Measurements from ENCODE around the gene MT1HL1. TPM values are rescaled to one million over a fixed set of nuclear protein-coding genes. Genes with fewer than 3 reads are reported as not detected.

The MT1HL1 gene
- total RNA-seq, 2 experiments from 2014 or later: not detected

DNA sequence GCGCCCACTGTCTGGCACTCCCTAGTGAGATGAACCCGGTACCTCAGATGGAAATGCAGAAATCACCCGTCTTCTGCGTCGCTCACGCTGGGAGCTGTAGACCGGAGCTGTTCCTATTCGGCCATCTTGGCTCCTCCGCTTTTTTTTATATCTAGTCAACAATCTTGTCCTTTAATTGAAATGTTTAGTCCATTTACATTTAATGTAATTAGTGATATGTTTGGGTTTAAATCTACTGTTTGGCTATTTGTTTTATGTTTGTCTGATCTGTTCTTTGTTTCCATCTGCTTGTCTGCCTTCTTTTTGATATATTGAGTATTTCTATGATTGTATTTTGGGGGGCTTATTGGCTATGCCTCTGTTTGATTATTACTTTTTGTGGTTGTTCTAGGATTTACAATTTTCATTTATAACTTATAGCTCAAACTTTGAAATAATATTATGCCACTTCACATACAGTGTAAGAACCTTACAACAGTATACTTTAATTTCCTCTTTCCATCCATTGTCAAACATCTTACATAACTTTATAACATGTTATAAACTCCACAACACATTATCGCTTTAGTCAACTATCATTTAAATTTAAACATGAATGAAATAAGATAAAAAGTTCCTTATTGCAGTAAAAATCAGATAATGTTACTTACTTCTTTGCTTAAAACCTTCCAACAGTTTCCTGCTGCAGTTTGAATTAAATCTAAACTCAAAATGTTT lies 21.3 kb upstream of the MT1HL1 start:
- CTCF ChIA-PET: no interaction called here
- POLR2A ChIA-PET: no interaction called here

DNA sequence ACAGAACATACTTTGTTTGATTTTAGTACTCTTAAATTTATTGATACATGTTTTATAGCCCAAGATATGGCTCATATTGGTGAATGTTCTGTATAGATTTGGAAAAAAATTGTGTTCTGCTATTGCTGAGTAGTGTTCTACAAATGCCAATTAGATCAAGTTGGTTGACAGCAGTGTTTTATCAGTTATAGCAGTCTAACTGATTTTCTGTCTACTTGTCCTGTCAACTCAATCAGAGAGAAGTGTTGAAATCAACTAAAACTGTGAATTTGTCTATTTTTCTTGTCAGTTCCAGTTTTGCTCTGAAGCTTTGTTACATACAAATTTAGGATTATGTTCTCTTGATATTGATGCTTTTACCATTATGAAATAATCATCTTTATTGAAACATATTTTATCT lies 14.7 kb upstream of the MT1HL1 start:
- ChIA-PET CTCF (no interaction called here), POLR2A (no interaction called here)

DNA sequence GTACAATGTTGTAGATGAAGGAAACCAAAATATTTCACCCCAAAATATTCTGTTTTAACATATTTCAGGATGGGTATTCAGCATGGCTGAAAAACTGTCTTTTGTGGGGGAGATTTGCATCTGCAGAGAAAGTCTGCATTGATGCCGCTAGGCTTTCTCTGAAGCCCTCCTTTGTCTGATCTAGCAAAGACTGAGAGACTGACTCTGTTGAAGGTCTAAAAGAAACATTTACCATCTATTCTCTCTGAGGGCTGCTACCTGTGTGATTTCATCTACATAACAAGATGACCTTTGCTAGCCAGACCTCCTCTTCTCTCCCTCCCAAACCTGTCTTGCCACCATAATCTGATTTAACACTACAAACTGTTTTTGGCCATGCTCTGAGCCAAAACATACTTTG lies 12.4 kb upstream of the MT1HL1 start:
- ChIA-PET CTCF (no interaction called here), POLR2A (no interaction called here)

DNA sequence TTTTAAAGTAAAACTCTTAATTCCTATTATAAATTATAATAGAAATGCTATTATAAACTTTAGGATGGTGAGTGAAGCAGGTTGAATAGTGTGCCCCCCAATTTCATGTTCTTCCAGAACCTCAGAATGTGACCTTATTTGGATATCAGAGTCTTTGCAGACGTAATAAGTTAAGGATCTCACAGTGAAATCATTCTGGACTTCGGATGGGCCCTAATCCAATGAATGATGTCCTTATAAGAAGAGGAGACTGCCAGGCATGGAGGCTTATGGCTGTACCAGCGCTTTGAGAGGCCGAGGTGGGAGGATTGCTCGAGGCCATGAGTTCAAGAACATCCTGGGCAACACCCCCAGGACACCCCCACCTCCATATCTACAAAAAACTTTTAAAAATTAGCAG lies 9.4 kb upstream of the MT1HL1 start:
- ChIA-PET POLR2A (no interaction called here), CTCF (no interaction called here)

DNA sequence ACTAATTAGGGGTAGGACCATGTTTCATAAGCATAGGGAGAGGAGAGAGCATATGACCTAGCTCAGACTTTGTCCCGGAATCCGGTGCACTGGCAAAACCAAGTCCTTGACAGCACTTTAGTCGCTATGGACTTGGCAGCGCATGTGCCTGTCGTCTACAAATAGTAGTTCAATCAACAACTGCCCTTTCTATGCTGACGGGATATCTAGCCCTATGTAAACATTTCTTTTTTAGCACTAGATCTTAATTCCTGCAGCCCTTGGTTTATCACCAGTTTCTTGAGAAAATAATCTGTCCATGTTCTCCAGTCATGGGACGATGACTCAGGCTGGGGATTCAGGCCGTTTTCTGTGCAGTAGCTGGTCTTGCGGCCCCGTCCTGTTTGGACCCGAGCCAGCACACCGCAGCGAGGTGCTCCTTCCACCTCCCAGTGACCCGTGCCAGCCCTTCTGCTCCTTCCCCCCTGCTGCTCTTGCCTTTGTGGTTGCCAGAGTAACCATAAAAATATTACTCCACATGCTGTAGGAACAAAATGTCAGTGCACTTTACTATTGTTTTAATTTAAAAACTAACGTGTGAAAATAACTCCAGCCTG lies 8.6 kb upstream of the MT1HL1 start:
- POLR2A ChIA-PET: no interaction called here
- CTCF ChIA-PET: no interaction called here

DNA sequence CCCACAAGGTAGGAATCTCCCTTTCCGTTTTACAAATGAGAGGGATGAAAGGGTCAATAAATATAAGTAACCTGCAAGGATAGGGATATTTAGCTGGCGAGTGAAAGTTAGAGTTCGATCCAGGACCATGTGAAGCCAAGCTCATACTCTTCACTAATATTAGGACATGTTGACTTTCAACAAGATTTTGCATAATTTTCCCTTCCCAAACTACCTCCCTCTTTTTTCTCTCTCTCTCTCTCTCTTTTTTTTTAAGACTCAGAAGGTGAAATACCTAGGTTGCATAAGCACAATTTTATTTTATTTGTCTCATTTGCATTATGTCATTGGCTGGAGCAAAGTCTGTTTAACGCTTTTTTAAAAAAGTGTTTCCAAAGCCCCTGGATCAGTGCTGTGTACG lies 8.1 kb upstream of the MT1HL1 start:
- ChIA-PET CTCF (no interaction called here), POLR2A (no interaction called here)

DNA sequence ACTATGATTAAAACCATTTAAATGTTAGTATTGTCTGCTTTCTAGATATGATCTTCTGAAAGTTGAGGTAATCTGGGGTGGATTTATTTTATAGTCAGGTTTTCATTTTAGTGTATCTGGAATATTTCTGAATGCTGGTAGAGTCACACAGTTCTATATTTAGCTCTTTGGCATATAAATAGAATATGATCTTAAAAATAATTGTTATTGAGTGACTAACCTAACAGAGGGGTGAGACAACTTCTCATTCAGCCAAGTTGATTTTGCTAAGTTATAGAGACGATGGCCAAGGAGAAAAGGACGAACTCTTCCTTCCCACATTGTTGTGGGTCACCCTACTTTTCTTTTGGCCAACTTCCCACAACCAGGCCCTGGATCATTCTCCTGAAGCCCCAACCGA lies 7.2 kb upstream of the MT1HL1 start:
- POLR2A ChIA-PET: no interaction called here
- CTCF ChIA-PET: no interaction called here

DNA sequence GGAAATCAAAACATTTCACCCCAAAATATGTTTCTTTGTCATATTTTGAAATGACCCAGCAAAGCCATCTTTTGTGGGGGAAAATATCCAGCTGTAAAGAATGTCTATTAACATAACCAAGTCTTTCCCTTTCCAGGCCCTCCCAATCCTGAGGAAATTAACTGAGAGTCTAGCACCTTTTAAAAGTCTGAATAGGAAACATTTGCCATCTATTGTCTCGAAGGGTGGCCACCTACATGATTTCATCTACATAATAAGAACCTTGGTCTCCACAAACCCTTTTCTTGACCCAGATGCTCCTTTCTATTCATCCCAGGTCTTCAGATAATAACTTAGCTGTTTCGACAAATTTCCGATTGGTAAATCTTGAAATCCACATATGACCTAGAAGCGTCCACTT lies 5.4 kb upstream of the MT1HL1 start:
- POLR2A ChIA-PET: interaction anchor here (0.6 kb wide), 1 partner anchor 145 kb away, joined by 3 read pairs; no protein-coding TSS in a partner anchor
- CTCF ChIA-PET: no interaction called here

DNA sequence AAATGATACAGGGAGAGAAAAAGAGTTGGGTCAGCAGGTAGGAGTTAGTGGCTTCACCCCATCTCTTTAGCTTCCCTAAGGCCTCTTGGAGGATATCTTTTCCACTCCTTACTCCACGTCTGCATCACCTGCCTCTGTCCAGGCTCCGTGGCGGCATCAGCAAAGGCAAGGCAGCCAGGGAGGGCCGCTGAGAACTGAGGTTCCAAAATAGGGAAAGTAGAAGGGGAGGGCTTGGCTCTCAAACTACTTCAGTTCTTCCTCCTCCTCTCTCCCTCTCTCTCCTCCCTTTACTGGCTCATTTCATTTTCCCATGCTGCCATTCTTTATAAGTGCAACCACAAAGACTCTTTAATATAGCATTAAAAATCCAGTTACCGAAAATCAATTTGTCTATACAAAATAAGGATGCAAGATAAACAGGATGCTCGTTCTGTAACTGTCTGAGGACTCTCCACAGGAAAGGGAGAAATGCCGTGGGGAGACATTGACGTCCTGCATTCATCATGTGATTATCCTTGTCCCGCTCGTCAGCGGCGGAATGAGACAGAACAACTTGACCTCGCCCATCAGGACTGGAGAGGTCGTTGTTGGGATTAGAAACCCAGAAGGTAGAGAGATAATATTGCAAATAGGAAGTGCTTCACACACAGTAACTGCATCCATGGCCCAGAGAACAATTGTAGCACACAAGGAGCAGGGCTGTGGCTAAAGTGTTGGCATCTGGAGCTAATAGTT lies 3.1 kb upstream of the MT1HL1 start:
- ChIA-PET CTCF (no interaction called here), POLR2A (no interaction called here)

DNA sequence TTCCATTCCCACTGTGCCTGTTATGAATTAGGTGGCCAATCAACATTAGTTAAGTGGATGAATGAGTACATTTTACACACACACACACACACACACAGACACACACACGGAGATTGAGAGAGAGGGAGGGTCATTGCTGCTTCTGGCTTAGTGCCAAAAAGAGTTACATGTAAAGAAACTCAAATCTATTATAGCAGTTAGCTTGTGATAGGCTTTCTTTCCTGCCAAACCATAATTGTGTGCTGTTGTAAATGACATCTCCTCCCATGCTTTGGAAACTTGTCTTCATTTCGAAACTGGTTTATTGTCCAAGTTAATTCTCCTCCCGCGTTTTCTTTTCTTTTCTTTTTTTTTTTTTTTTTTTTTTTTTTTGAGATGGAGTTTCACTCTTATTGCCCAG lies 1.4 kb upstream of the MT1HL1 start:
- POLR2A ChIA-PET: no interaction called here
- CTCF ChIA-PET: no interaction called here

DNA sequence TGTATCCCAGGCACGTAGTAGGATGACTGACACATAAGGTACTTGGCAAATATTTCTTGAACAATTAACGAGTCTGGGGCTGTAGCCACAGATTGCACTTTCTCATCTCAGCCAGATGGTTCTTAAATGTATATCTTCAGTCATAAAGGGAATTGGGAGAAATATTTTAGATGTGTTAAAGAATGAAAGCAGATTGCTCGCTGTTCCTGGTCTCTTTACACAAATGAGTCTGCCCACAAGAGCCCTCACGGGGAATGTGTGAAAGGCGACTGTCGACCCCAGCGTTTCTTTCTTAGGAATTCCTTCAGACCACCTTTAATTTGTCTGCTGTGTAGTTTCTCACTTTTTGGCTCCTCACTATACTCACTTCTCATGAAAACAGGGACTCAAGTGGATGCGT lies 725 bp downstream of the MT1HL1 start:
- CTCF ChIA-PET: no interaction called here
- POLR2A ChIA-PET: no interaction called here

DNA sequence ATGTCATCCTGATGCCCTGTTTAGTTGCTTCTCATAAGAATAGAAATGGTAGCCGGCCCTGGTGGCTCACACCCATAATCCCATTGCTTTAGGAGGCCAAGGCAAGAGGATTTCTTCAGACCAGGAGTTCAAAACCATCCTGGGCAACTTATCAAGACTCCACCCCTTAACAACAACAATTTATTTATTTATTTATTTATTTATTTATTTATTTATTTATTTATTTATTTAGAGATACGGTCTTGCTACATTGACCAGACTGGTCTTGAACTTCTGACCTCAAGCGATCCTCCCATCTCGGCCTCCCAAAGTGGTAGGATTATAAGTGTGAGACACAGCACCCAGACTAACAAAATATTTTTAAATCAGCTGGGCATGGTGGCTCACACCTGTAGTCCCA lies 4.0 kb downstream of the MT1HL1 start:
- ChIA-PET POLR2A (no interaction called here), CTCF (no interaction called here)

DNA sequence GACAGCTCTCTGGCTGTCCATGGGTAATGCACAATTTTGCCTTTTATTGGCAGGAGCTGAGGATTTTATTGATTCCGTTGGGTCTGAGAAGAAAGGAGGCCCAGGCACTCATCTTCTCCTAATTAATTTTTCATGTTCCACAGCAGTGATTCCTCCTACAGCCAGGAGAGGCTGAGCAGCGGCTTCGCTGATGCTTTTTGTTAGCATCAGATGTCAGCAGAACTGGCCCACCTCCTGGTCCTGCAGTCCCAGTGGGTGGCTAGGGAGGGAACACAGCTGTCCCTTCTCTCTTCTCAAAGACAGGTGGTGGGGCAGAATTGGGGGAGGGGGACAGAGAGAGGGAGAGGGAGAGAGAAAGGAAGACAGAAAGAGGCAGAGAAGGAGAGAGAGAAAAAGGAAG lies 5.7 kb downstream of the MT1HL1 start:
- CTCF ChIA-PET: no interaction called here
- POLR2A ChIA-PET: no interaction called here

DNA sequence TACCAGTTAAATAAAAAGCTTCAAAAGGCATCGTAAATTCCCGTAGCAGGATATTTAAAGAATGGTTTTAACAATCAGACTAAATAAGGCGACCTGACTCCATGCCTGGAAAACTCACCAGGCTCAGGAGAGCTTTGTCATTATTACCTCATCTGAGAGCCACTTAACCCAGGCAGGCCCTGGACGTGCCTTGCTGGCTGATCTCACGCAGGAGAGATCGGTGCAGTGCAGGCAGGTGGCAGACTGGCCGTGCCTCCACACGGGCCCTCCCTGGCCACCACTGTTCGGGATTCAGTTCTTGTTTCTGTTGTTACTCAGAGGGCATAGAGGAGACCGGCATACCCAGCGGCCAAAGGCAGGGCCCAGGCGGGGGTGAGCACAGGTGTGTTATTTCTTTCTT lies 6.4 kb downstream of the MT1HL1 start:
- ChIA-PET CTCF (no interaction called here), POLR2A (no interaction called here)

DNA sequence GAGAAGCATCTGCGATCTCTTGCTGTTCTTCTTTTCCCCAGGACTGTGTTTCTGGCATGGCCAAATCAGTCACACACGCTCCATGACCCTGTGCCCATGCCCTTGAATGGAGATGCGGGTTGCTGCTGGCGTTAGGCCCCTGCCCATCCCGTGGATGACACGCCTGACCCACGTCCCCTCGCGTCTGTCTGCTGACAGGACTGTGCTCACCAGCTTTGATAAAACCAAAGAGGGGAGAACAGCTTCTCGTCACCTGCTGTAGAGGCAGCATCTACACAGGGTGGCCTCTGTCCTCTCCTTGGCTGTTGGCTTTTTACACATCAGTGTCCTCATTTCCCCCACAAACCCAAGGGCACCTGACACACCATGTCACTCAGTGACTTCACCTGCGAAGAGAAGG lies 6.9 kb downstream of the MT1HL1 start:
- ChIA-PET CTCF (no interaction called here), POLR2A (interaction anchor here (0.6 kb wide), 1 partner anchor 153 kb away, joined by 3 read pairs; no protein-coding TSS in a partner anchor)

DNA sequence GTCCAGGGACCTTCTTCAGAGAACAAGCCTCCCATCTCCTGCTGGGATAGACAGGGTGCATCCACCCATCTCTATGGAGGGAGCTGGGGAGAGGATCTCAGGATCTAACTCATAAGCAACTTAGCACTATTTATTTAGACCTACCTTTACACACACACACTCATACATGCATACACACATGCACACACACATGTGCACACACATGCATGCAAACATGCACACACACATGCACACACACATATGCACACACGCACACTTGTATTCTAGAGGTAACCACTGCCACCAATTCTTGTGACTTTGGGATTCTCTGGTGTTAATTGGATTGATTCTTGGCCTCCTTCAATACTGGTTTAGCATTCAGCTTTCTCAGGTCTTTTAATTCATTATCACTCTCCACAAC lies 9.8 kb downstream of the MT1HL1 start:
- ChIA-PET CTCF (no interaction called here), POLR2A (no interaction called here)

DNA sequence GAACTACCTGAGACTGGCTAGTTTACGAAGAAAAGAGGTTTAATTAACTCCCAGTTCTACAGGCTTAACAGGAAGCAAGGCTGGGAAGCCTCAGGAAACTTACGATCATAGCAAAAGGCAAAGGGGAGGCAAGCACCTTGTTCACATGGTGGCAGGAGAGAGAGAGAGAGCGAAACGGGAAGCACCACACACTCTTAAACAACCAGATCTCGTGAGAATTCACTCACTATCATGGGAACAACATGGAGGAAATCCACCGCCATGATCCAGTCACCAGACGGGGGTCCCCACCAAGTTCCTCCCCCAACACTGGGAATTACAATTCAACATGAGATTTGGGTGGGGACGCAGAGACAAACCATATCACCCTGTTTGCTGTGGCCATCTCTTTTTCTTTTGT lies 11.8 kb downstream of the MT1HL1 start:
- POLR2A ChIA-PET: no interaction called here

DNA sequence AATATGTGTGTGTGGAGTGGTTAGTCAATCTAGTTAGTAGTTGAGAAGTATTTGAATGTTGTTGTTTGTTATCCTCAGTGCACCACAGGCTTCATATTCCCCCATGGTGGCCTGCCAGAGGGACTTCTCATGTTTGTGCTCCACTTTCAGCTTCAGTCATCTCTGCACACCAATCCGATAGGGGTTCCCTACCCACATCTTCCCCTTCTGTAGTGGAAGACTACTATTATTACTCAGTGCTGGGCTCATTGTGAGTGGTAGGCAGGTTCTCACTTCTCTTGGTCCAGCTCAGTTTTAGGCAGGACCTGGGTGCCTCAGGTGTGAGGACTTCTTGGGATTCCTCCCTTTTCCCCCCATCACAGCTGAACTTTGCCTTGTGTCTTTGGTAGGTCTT lies 14.2 kb downstream of the MT1HL1 start:
- CTCF ChIA-PET: no interaction called here

More for the DNA sequence above, 11.8 kb downstream of the MT1HL1 start:
- CTCF ChIA-PET: interaction anchor here (0.6 kb wide), 1 partner anchor 35 kb away, joined by 3 read pairs; no protein-coding TSS in a partner anchor

DNA sequence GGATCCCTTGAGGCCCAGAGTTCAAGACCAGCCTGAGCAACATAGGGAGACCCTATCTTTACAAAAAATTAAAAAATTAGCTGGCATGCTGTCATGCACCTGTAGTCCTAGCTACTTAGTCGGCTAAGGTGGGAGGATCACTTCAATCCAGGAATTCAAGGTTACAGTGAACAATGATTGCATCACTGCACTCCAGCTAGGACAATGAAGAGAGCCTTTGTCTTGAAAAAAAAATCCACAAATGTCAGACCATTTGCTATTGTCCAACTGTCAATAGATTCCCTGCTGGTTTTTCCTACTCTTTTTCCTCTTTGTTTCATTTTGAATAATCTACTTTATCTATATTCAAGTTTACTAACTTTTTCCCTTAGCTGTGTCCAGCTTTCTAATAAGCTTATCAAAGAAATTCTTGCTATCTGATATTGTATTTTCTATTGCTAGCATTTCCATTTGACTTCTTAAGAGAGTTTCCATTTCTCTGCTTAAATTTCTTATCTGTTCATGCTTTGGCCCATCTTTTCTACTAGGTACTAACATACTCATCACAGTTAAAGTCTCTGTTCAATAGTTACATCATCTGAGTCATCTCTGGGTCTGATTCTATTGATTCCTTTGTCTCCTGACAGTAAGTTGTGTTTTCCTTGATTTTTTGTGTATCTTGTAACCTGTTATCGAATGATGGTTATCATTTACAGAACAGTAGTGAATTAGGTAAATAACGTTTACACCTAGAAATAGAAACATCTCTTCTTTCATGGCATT lies 14.8 kb downstream of the MT1HL1 start:
- ChIA-PET CTCF (no interaction called here), POLR2A (no interaction called here)

More for the DNA sequence above, 14.2 kb downstream of the MT1HL1 start:
- POLR2A ChIA-PET: no interaction called here

DNA sequence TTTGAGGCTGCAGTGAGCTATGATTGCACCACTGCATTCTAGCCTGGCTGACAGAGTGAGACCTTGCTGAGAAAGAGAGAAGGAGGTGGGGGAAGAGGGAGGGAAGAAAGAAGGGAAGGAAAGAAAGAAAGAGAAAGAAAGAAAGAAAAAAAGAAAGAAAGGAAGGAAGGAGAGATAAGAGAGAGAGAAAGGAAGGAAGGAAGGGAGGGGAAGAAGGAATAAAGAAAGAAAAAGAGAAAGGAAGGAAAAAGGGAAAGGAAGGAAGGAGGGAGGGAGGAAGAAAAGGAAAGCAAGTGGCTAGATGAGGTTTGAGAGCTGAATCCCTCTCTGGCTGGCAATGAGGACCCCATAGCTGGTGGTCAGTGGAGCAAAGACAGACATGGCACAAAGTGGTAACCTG lies 20.4 kb downstream of the MT1HL1 start:
- POLR2A ChIA-PET: no interaction called here
- CTCF ChIA-PET: no interaction called here

DNA sequence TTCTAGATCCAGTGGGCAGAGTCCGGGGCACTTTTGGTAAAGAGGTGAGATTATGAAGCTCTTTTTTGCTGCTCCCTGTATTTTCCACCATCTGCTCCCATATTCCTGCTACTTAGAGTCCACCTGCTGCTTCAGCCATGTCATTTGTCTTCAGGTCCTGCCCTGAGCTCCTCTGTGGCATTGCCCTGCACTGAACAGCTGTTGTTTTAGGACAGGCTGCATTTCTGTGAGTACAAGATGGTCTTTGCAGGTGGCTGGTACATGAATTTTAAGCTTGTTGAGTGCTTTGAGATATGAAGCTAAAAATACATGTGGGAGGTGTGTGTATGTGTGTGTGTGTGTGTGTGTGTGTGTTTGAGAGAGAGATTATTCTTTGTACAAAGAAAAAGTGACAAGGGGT lies 21.9 kb downstream of the MT1HL1 start:
- POLR2A ChIA-PET: no interaction called here
- CTCF ChIA-PET: no interaction called here

All from activated CD8-positive, alpha-beta memory T cell treated with anti-CD3 and anti-CD28 coated beads for 36 hours (primary cell).